HG03159 (cell line): ENCODE data around the gene MAP2K2.
A peak's percentile ranks its signal among the peaks of the same experiment; 100 is the strongest.

Experiments
- ATAC-seq: cut with Tn5 transposase; IDR thresholded peaks from one replicate; pipeline ENCODE4 v1.9.1; 2021; ENCODE audit warnings: mild to moderate bottlenecking, moderate library complexity; ENCODE audit not compliant: unreplicated experiment

MAP2K2 gene

GRCh38 chr19:4081441-4082129 is 42.3 kb downstream of the MAP2K2 start:
- no peak for ATAC-seq

- ATAC-seq: no peak
These were observed 43.4 kb downstream of the MAP2K2 start for GRCh38 chr19:4080473-4080872.

- ATAC-seq: no peak
These were observed 45.9 kb downstream of the MAP2K2 start for GRCh38 chr19:4077800-4078684.

GRCh38 chr19:4077007-4077374 is 46.9 kb downstream of the MAP2K2 start:
- ATAC-seq: no peak

- no peak for ATAC-seq
These were observed 48.5 kb downstream of the MAP2K2 start for GRCh38 chr19:4075373-4075772.

GRCh38 chr19:4071610-4072009 is 52.3 kb downstream of the MAP2K2 start:
- ATAC-seq: no peak

- no peak for ATAC-seq
These were observed 54.5 kb downstream of the MAP2K2 start for GRCh38 chr19:4069331-4069959.

- no peak for ATAC-seq
These were observed 55.6 kb downstream of the MAP2K2 start for GRCh38 chr19:4068047-4068966.

- ATAC-seq: no peak
These were observed 56.4 kb downstream of the MAP2K2 start for GRCh38 chr19:4067396-4068046.

GRCh38 chr19:4066682-4067395 is 57.1 kb downstream of the MAP2K2 start, which contains the start of gene ZBTB7A:
Gene ZBTB7A (minus strand): TSS chr19:4066899. CDS start chr19:4055232, 11,667 bp downstream.
- ATAC-seq: no peak

- no peak for ATAC-seq
These were observed 57.7 kb downstream of the MAP2K2 start for GRCh38 chr19:4066176-4066606.

- ATAC-seq: peak; percentile 68
These were observed 58.3 kb downstream of the MAP2K2 start for GRCh38 chr19:4065430-4066175.

- ATAC-seq: no peak
These were observed 59.2 kb downstream of the MAP2K2 start for GRCh38 chr19:4064496-4065260.

GRCh38 chr19:4064149-4064495 is 59.8 kb downstream of the MAP2K2 start:
- ATAC-seq: no peak

- no peak for ATAC-seq
These were observed 60.4 kb downstream of the MAP2K2 start for GRCh38 chr19:4063369-4064148.

GRCh38 chr19:4062419-4063368 is 61.2 kb downstream of the MAP2K2 start:
- no peak for ATAC-seq
